Mucosa of gallbladder (tissue), 1 donor: ENCODE measurements around the gene TRIM26. TPM values are rescaled to one million over a fixed set of nuclear protein-coding genes. Genes with fewer than 3 reads are reported as not detected.

Source experiments
- total RNA-seq: library from RNA; stranded (reverse); gene quantifications from one replicate; pipeline ENCODE4 v1.2.1, GENCODE V29; 2021
- donor health status: DM: no; HTN: no; CAD: no.

Gene TRIM26
- total RNA-seq, 1 donor from 2014 or later, result 72.4 TPM

Other genes starting within 250 kb of the TRIM26 start
- gene POLR1H, start 152.1 kb downstream of the TRIM26 start, total RNA-seq, result 19.5 TPM
- 76.9 TPM for gene PPP1R11, start 146.2 kb downstream of the TRIM26 start, total RNA-seq
- 2.5 TPM for gene RNF39, start 137.6 kb downstream of the TRIM26 start, total RNA-seq
- 3.1 TPM for gene TRIM31, start 100.3 kb downstream of the TRIM26 start, total RNA-seq
- gene TRIM40, start 77.3 kb downstream of the TRIM26 start, total RNA-seq, result not detected
- 5.4 TPM for gene TRIM10, start 52.2 kb downstream of the TRIM26 start, total RNA-seq
- gene TRIM15, start 49.9 kb downstream of the TRIM26 start, total RNA-seq, result 19.6 TPM
- gene TRIM39, start 113.5 kb upstream of the TRIM26 start, total RNA-seq, result 14.0 TPM
- 42.6 TPM for gene RPP21, start 131.8 kb upstream of the TRIM26 start, total RNA-seq